CD4-positive, CD25-positive, alpha-beta regulatory T cell (primary cell): ENCODE data around the gene GRIK1. TPM values are rescaled to one million over a fixed set of nuclear protein-coding genes. Genes with fewer than 3 reads are reported as not detected.

Experiments
- ATAC-seq, 2 donors: fragments of 150-1000 bp; cut with Tn5 transposase; one replicate each; pipeline ENCODE4 v1.10.0; 2021; ENCODE audit warnings: low read depth in 2 of 2, moderate number of reproducible peaks in 2 of 2, moderate library complexity in 1 of 2
- DNase-seq, 3 donors: peaks; one replicate each; pipeline versions ENCODE4 v3.0.0 to v3.0.0-alpha.2; 2012 to 2022; ENCODE audit warnings: mixed read lengths in 1 of 3
- H3K27ac ChIP-seq: one replicate; pipeline ENCODE4 v1.7.0; 2013; ENCODE audit warnings: mild to moderate bottlenecking, low read length; ENCODE audit not compliant: insufficient read depth, poor library complexity, severe bottlenecking
- H3K27me3 ChIP-seq: one replicate; pipeline ENCODE4 v1.7.0; 2013; ENCODE audit warnings: low read length; ENCODE audit not compliant: control insufficient read depth, insufficient read depth
- H3K36me3 ChIP-seq: one replicate; pipeline ENCODE4 v1.7.0; 2013; ENCODE audit warnings: mild to moderate bottlenecking, low read length, moderate library complexity; ENCODE audit not compliant: control insufficient read depth, insufficient read depth
- H3K4me1 ChIP-seq: 2 replicates; pipeline ENCODE4 v1.7.0; 2013; ENCODE audit warnings: mild to moderate bottlenecking, low read length; ENCODE audit not compliant: insufficient read depth, control insufficient read depth, poor library complexity, severe bottlenecking
- H3K4me3 ChIP-seq: one replicate; pipeline ENCODE4 v1.7.0; 2013; ENCODE audit warnings: low read depth, mild to moderate bottlenecking, low read length, moderate library complexity
- H3K9me3 ChIP-seq, 2 experiments: 1 replicate in 1 of 2; 2 replicates in 1 of 2; pipeline ENCODE4 v1.7.0; 2013; ENCODE audit warnings: low read length in 2 of 2, mild to moderate bottlenecking in 1 of 2, moderate library complexity in 1 of 2; ENCODE audit not compliant: control insufficient read depth in 2 of 2
- H3K27ac Mint-ChIP-seq, 3 donors: one replicate each; pipeline ENCODE4 v1.8.0; 2020 to 2022; ENCODE audit warnings: mild to moderate bottlenecking in 3 of 3, mixed read lengths in 3 of 3, moderate library complexity in 2 of 3
- H3K27me3 Mint-ChIP-seq: one replicate; pipeline ENCODE4 v1.8.0; 2022; ENCODE audit warnings: mild to moderate bottlenecking, mixed read lengths
- H3K36me3 Mint-ChIP-seq: one replicate; pipeline ENCODE4 v1.8.0; 2020; ENCODE audit warnings: mixed read lengths
- H3K4me1 Mint-ChIP-seq, 4 donors: one replicate each; pipeline ENCODE4 v1.8.0; 2020 to 2022; ENCODE audit warnings: mixed read lengths in 4 of 4, mild to moderate bottlenecking in 1 of 4
- H3K4me3 Mint-ChIP-seq, 4 donors: one replicate each; pipeline ENCODE4 v1.8.0; 2020 to 2022; ENCODE audit warnings: mild to moderate bottlenecking in 4 of 4, mixed read lengths in 4 of 4, moderate library complexity in 3 of 4
- H3K9me3 Mint-ChIP-seq, 7 donors: one replicate each; pipeline ENCODE4 v1.8.0; 2020 to 2022; ENCODE audit warnings: mixed read lengths in 7 of 7, mild to moderate bottlenecking in 3 of 7, moderate library complexity in 2 of 7
- polyA plus RNA-seq, 4 donors: library from polyadenylated mRNA; unstranded; fragments of 300-500 nt; fragmentation: Illumina TruSeq; gene quantifications; one replicate each; pipeline ENCODE4 v1.2.3, GENCODE V29; 2021
- total RNA-seq: library from RNA; stranded (reverse); gene quantifications from one replicate; pipeline ENCODE4 v1.2.3, GENCODE V29; 2022

The GRIK1 gene
- total and polyA plus RNA-seq, 5 donors from 2014 or later: 0.06 TPM; not detected in 4

- Mint-ChIP-seq H3K27me3 (peaks cover 16% of the 10 kb centered on the region), H3K27ac (no peak overlapping the region), H3K4me1 (no peaks in the 10 kb centered on the region), H3K36me3 (no peaks in the 10 kb centered on the region), H3K9me3 (peaks cover 0 to 2% (median 0%) of the 10 kb centered on the region in 7 donors), H3K4me3 (no peak overlapping the region)
- no peak for DNase-seq
- H3K9me3 ChIP-seq: no peaks in the 10 kb centered on the region
- no peaks in the 10 kb centered on the region for H3K36me3 ChIP-seq
- H3K27me3 ChIP-seq: no peaks in the 10 kb centered on the region
- H3K4me1 ChIP-seq: no peaks in the 10 kb centered on the region
- no peak overlapping the region for H3K27ac ChIP-seq
- no peak overlapping the region for H3K4me3 ChIP-seq
- ATAC-seq: no peak
These were observed 141.0 kb downstream of the GRIK1 start for GRCh38 chr21:29798840-29799239.

- ATAC-seq (no peak), DNase-seq (no peak)
- H3K4me1 ChIP-seq: no peaks in the 10 kb centered on the region
- Mint-ChIP-seq H3K4me3 (no peak overlapping the region), H3K4me1 (no peaks in the 10 kb centered on the region), H3K27me3 (peaks cover 12% of the 10 kb centered on the region), H3K9me3 (peaks cover 0 to 2% (median 0%) of the 10 kb centered on the region in 7 donors), H3K36me3 (no peaks in the 10 kb centered on the region), H3K27ac (no peak overlapping the region)
- H3K4me3 ChIP-seq: no peak overlapping the region
- H3K9me3 ChIP-seq: no peaks in the 10 kb centered on the region
- H3K27ac ChIP-seq: no peak overlapping the region
- no peaks in the 10 kb centered on the region for H3K36me3 ChIP-seq
- no peaks in the 10 kb centered on the region for H3K27me3 ChIP-seq
These were observed 142.6 kb downstream of the GRIK1 start for GRCh38 chr21:29797155-29797554.

DNA sequence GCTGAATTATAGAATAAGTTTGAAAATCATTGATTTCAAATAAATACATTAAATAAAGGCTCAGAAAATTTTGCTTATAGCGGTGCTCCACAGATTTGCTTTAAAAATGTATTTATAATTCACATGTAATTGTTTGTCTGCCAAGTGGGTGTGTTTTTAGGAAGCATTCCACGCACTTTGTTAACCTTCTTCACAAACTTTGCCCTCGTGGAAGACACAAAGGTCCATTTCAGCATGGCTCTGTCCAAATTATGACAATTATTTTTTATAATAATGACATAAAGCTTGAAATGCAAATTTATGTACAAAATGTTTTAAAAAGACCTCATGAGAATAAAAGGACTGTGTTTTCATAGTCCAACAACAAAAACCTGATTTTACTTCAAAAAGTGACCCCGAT is 146.1 kb downstream of the GRIK1 start:
- ATAC-seq: no peak
- Mint-ChIP-seq H3K27ac (no peak overlapping the region), H3K27me3 (peaks cover 9% of the 10 kb centered on the region), H3K4me3 (no peak overlapping the region), H3K4me1 (no peaks in the 10 kb centered on the region), H3K9me3 (no peaks in the 10 kb centered on the region), H3K36me3 (no peaks in the 10 kb centered on the region)
- no peak overlapping the region for H3K4me3 ChIP-seq
- H3K4me1 ChIP-seq: no peaks in the 10 kb centered on the region
- H3K27me3 ChIP-seq: no peaks in the 10 kb centered on the region
- no peaks in the 10 kb centered on the region for H3K9me3 ChIP-seq
- H3K36me3 ChIP-seq: no peaks in the 10 kb centered on the region
- no peak overlapping the region for H3K27ac ChIP-seq
- no peak for DNase-seq

- H3K4me3 ChIP-seq: no peak overlapping the region
- Mint-ChIP-seq H3K4me3 (no peak overlapping the region), H3K36me3 (no peaks in the 10 kb centered on the region), H3K4me1 (no peaks in the 10 kb centered on the region), H3K27ac (no peak overlapping the region), H3K9me3 (no peaks in the 10 kb centered on the region), H3K27me3 (peaks cover 5% of the 10 kb centered on the region)
- no peaks in the 10 kb centered on the region for H3K27me3 ChIP-seq
- DNase-seq (no peak), ATAC-seq (no peak)
- H3K27ac ChIP-seq: no peak overlapping the region
- H3K9me3 ChIP-seq: no peaks in the 10 kb centered on the region
- H3K36me3 ChIP-seq: no peaks in the 10 kb centered on the region
- H3K4me1 ChIP-seq: no peaks in the 10 kb centered on the region
These were observed 150.4 kb downstream of the GRIK1 start for GRCh38 chr21:29789393-29789792.

GRCh38 chr21:29788752-29789151 is 151.0 kb downstream of the GRIK1 start:
- no peaks in the 10 kb centered on the region for H3K4me1 ChIP-seq
- no peak overlapping the region for H3K4me3 ChIP-seq
- H3K27me3 ChIP-seq: no peaks in the 10 kb centered on the region
- no peak overlapping the region for H3K27ac ChIP-seq
- Mint-ChIP-seq H3K36me3 (no peaks in the 10 kb centered on the region), H3K4me1 (no peaks in the 10 kb centered on the region), H3K27me3 (peaks cover 5% of the 10 kb centered on the region), H3K27ac (no peak overlapping the region), H3K4me3 (no peak overlapping the region), H3K9me3 (no peaks in the 10 kb centered on the region)
- ATAC-seq (no peak), DNase-seq (no peak)
- no peaks in the 10 kb centered on the region for H3K36me3 ChIP-seq
- H3K9me3 ChIP-seq: no peaks in the 10 kb centered on the region

DNA sequence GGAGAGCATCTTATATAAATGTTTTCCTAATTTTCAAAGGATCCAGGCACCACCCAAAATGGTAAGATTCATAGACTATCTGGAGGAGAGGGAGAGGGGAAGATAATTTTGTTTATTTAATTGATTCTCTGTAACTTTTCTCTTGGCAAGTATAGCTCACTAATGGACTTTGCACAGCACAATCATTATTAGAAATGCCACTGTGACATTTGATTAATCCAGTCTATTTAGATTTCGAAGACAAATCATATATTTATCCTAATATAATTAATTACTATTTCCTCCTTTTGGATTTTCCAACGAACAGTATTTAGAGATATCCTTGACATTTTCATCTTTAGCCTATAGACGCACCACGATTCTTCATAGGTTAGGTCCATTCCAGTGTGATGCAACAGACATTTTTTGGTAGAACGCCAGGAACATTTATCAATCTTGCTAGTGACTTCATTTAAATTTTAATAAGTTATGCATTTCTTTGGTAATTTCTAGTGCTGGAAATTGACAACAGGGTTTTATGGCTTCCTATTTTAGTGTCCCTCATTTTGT is 152.4 kb downstream of the GRIK1 start:
- Mint-ChIP-seq H3K27ac (no peak overlapping the region), H3K27me3 (peaks cover 5% of the 10 kb centered on the region), H3K36me3 (no peaks in the 10 kb centered on the region)

GRCh38 chr21:29786496-29787360 is 153.1 kb downstream of the GRIK1 start:
- Mint-ChIP-seq H3K4me3 (no peak overlapping the region), H3K9me3 (no peaks in the 10 kb centered on the region), H3K27ac (no peak overlapping the region), H3K4me1 (no peaks in the 10 kb centered on the region), H3K27me3 (peaks cover 5% of the 10 kb centered on the region), H3K36me3 (no peaks in the 10 kb centered on the region)
- Histone ChIP-seq H3K36me3 (no peaks in the 10 kb centered on the region), H3K4me3 (no peak overlapping the region), H3K4me1 (no peaks in the 10 kb centered on the region), H3K9me3 (no peaks in the 10 kb centered on the region), H3K27ac (no peak overlapping the region), H3K27me3 (no peaks in the 10 kb centered on the region)
- no peak for DNase-seq
- ATAC-seq: no peak

More for the DNA sequence above, 152.4 kb downstream of the GRIK1 start:
- H3K27ac ChIP-seq: no peak overlapping the region
- no peaks in the 10 kb centered on the region for H3K4me1 ChIP-seq
- H3K4me3 ChIP-seq: no peak overlapping the region
- no peaks in the 10 kb centered on the region for H3K9me3 ChIP-seq
- no peaks in the 10 kb centered on the region for H3K36me3 ChIP-seq
- Mint-ChIP-seq H3K4me1 (no peaks in the 10 kb centered on the region), H3K9me3 (no peaks in the 10 kb centered on the region), H3K4me3 (no peak overlapping the region)
- DNase-seq (no peak), ATAC-seq (no peak)
- H3K27me3 ChIP-seq: no peaks in the 10 kb centered on the region

GRCh38 chr21:29777160-29777559 is 162.6 kb downstream of the GRIK1 start:
- Mint-ChIP-seq H3K4me1 (no peaks in the 10 kb centered on the region), H3K27me3 (no peaks in the 10 kb centered on the region), H3K4me3 (no peak overlapping the region), H3K9me3 (peaks cover 0 to 7% (median 0%) of the 10 kb centered on the region in 7 donors), H3K27ac (no peak overlapping the region), H3K36me3 (no peaks in the 10 kb centered on the region)
- no peak for DNase-seq
- no peak overlapping the region for H3K4me3 ChIP-seq
- no peaks in the 10 kb centered on the region for H3K27me3 ChIP-seq
- H3K9me3 ChIP-seq: no peaks in the 10 kb centered on the region
- no peaks in the 10 kb centered on the region for H3K36me3 ChIP-seq
- no peak for ATAC-seq
- H3K27ac ChIP-seq: no peak overlapping the region
- H3K4me1 ChIP-seq: no peaks in the 10 kb centered on the region
